A549 (cell line): ENCODE results near the gene TMEM38A. TPM values are rescaled to one million over a fixed set of nuclear protein-coding genes. Genes with fewer than 3 reads are reported as not detected.

Source experiments
- ATAC-seq, 2 experiments: fragments of 200-7000 bp in 1 of 2; fragments of >200 bp in 1 of 2; cut with Nextera tagmentation in 1 of 2; cut with Tn5 transposase in 1 of 2; 3 replicates each; pipeline versions ENCODE4 v1.8.0 to v1.9.1; 2018 to 2020; ENCODE audit warnings: mild to moderate bottlenecking in 1 of 2, moderate library complexity in 1 of 2
- CTCF ChIA-PET: fragments of 300-600 bp; sonication (Branson Sonifier 250); formaldehyde crosslinking; extraction: SDS; loops from one replicate; lab custom pipeline; 2021; ENCODE audit warnings: antibody characterized with exemption, inconsistent platforms; lab: Yijun Ruan, JAX
- POLR2A ChIA-PET: fragments of 350-600 bp; formaldehyde crosslinking; extraction: SDS; loops from one replicate; lab custom pipeline; 2021; ENCODE audit warnings: antibody characterized with exemption, inconsistent platforms; lab: Yijun Ruan, JAX
- DNase-seq, 2 experiments: peaks; one replicate each; pipeline versions ENCODE4 v3.0.0 to v3.0.0-alpha.2; 2011 to 2016; ENCODE audit warnings: low read depth in 1 of 2, low spot score in 1 of 2
- FAIRE-seq: peaks from 2 replicates; lab custom pipeline; 2011; peaks lifted over from hg19 to GRCh38; lab: Jason Lieb, UNC
- H3K27ac ChIP-seq, 2 experiments: fragments of >200 bp; sonication (Bioruptor Twin); formaldehyde crosslinking; 3 replicates each; pipeline ENCODE4 v1.5.1; 2016 to 2017
- H3K4me1 ChIP-seq: fragments of >200 bp; sonication (Bioruptor Twin); formaldehyde crosslinking; 3 replicates; pipeline ENCODE4 v1.6.1; 2016
- H3K4me2 ChIP-seq: fragments of >200 bp; sonication (Bioruptor Twin); formaldehyde crosslinking; 3 replicates; pipeline ENCODE4 v1.6.1; 2016
- H3K4me3 ChIP-seq: fragments of >200 bp; sonication (Bioruptor Twin); formaldehyde crosslinking; 3 replicates; pipeline ENCODE4 v1.5.1; 2016
- H3K9me3 ChIP-seq: fragments of >200 bp; sonication (Bioruptor Twin); formaldehyde crosslinking; 3 replicates; pipeline ENCODE4 v1.6.1; 2016
- BHLHE40 ChIP-seq: IDR thresholded peaks from 2 replicates; pipeline ENCODE4 v1.6.1; 2012; ENCODE audit warnings: low read depth, low read length, inconsistent platforms
- CBX2 ChIP-seq: fragments of 200-600 bp; sonication (generic); IDR thresholded peaks from 2 replicates; pipeline ENCODE4 v1.6.1; 2016; ENCODE audit warnings: low read depth, mild to moderate bottlenecking, borderline replicate concordance
- CBX8 ChIP-seq: fragments of 200-600 bp; sonication (generic); IDR thresholded peaks from 2 replicates; pipeline ENCODE4 v1.6.1; 2016
- CHD2 ChIP-seq: fragments of 150-350 bp; IDR thresholded peaks from 2 replicates; pipeline ENCODE4 v1.6.1; 2014; ENCODE audit warnings: low read length; ENCODE audit not compliant: partially characterized antibody
- EHF ChIP-seq: fragments of 250-450 bp; sonication (Bioruptor Pico); IDR thresholded peaks from 2 replicates; pipeline ENCODE4 v1.5.0; 2020; ENCODE audit warnings: mild to moderate bottlenecking
- FOXS1 ChIP-seq: fragments of 250-450 bp; sonication (Bioruptor Pico); IDR thresholded peaks from 2 replicates; pipeline ENCODE4 v1.5.0; 2020; ENCODE audit warnings: mild to moderate bottlenecking, moderate library complexity
- GATA3 ChIP-seq: IDR thresholded peaks from 2 replicates; pipeline ENCODE4 v1.6.1; 2012; ENCODE audit warnings: borderline replicate concordance
- HDAC2 ChIP-seq: fragments of 200-600 bp; sonication (generic); IDR thresholded peaks from 2 replicates; pipeline ENCODE4 v1.6.1; 2016
- HOXA7 ChIP-seq: fragments of 250-450 bp; sonication (Bioruptor Pico); IDR thresholded peaks from 2 replicates; pipeline ENCODE4 v1.5.0; 2020; ENCODE audit warnings: mild to moderate bottlenecking, moderate library complexity
- HOXB5 ChIP-seq: fragments of 250-450 bp; sonication (Bioruptor Pico); IDR thresholded peaks from 2 replicates; pipeline ENCODE4 v1.5.0; 2020; ENCODE audit warnings: mild to moderate bottlenecking, moderate library complexity
- JUNB ChIP-seq: fragments of >200 bp; sonication (Bioruptor Twin); formaldehyde crosslinking; IDR thresholded peaks from 2 replicates; pipeline ENCODE4 v1.6.1; 2016
- KDM1A ChIP-seq: fragments of 200-600 bp; sonication (generic); IDR thresholded peaks from 2 replicates; pipeline ENCODE4 v1.6.1; 2016; ENCODE audit warnings: low read depth, mild to moderate bottlenecking
- MAFK ChIP-seq: fragments of 450-650 bp; IDR thresholded peaks from 2 replicates; pipeline ENCODE4 v1.6.1; 2014; ENCODE audit not compliant: partially characterized antibody
- MAZ ChIP-seq: fragments of 150-350 bp; IDR thresholded peaks from 2 replicates; pipeline ENCODE4 v1.6.1; 2014; ENCODE audit warnings: antibody characterized with exemption, low read depth, low read length, borderline replicate concordance
- MYC ChIP-seq: IDR thresholded peaks from 2 replicates; pipeline ENCODE4 v1.6.1; 2012; ENCODE audit warnings: mild to moderate bottlenecking, inconsistent platforms, low read length, improper control_type of control experiment, borderline replicate concordance
- NPAS2 ChIP-seq: fragments of 250-450 bp; sonication (Bioruptor Pico); IDR thresholded peaks from 2 replicates; pipeline ENCODE4 v1.8.0; 2022; ENCODE audit warnings: mild to moderate bottlenecking, moderate library complexity, borderline replicate concordance
- NR3C1 ChIP-seq: fragments of >200 bp; sonication (Bioruptor Twin); formaldehyde crosslinking; IDR thresholded peaks from 3 replicates; pipeline ENCODE4 v1.6.1; 2017
- POLR2AphosphoS2 ChIP-seq: conservative IDR thresholded peaks from 2 replicates; pipeline ENCODE4 v1.6.1; 2012; ENCODE audit warnings: low read length, improper control_type of control experiment, inconsistent platforms
- RCOR1 ChIP-seq: fragments of 150-350 bp; IDR thresholded peaks from 2 replicates; pipeline ENCODE4 v1.6.1; 2014; ENCODE audit warnings: antibody characterized with exemption, low read length, low read depth
- RFX5 ChIP-seq: fragments of 450-650 bp; IDR thresholded peaks from 2 replicates; pipeline ENCODE4 v1.7.1; 2014; ENCODE audit warnings: antibody characterized with exemption, mild to moderate bottlenecking, moderate library complexity
- SREBF2 ChIP-seq: fragments of 450-650 bp; IDR thresholded peaks from 2 replicates; pipeline ENCODE4 v1.6.1; 2014; ENCODE audit warnings: mild to moderate bottlenecking, moderate library complexity
- TP53 ChIP-seq: fragments of 250-450 bp; sonication (Bioruptor Pico); IDR thresholded peaks from 2 replicates; pipeline ENCODE4 v1.5.0; 2021; ENCODE audit warnings: mild to moderate bottlenecking, moderate library complexity
- WGBS: methylation state at CpG from one replicate; pipeline ENCODE4 v1.1.6; 2017; ENCODE audit errors: missing lambda C conversion rate; 5-methylcytosine and 5-hydroxymethylcytosine counted together
- polyA plus RNA-seq, 4 experiments: library from polyadenylated mRNA; depleted of rRNA in 3 of 4; stranded (reverse); fragments of >200 nt; fragmentation: RNase III in 1 of 4; extraction: RNeasy Plus Mini Kit Qiagen cat#74134 plus additional on column Dnase treatment in 1 of 4; gene quantifications; 2 replicates in 3 of 4; 3 replicates in 1 of 4; pipeline ENCODE4 v1.2.3, GENCODE V29; 2011 to 2017
- TF ChIP-seq, protein P1 (sequence below): IDR thresholded peaks from 2 replicates; pipeline ENCODE4 v1.6.1; 2012; ENCODE audit warnings: low read depth, borderline replicate concordance
- TF ChIP-seq, protein P2 (sequence below): fragments of 450-650 bp; IDR thresholded peaks from 2 replicates; pipeline ENCODE4 v1.6.1; 2014; ENCODE audit warnings: antibody characterized with exemption
- TF ChIP-seq, protein P3 (sequence below): fragments of >200 bp; sonication (Bioruptor Twin); formaldehyde crosslinking; IDR thresholded peaks from 2 replicates; pipeline ENCODE4 v1.6.1; 2016
- TF ChIP-seq, protein P4 (sequence below): IDR thresholded peaks from 2 replicates; pipeline ENCODE4 v1.6.1; 2012
- TF ChIP-seq, protein P5 (sequence below): IDR thresholded peaks from 2 replicates; pipeline ENCODE4 v1.6.1; 2012

Gene TMEM38A
- polyA plus RNA-seq, 2 of the 4 experiments (the other 2 are of a cell fraction) = 1.2 to 1.5 TPM

DNA sequence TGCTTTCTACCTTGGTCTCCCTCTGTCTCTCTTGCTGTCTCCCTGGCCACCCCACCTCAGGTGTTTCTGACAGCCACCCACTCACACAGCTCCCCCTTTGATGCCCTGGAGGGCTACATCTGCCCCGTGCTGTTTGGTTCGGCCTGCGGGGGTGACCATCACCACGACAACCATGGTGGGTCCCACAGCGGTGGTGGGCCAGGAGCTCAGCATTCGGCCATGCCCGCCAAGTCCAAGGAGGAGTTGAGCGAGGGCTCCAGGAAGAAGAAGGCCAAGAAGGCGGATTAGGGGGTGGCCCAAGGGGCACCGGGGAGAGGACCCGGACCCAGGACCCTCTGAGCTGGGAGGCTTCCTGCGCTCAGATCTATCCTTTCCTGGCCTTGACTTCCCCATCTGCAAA is 27.1 kb downstream of the TMEM38A start:
- Histone ChIP-seq H3K4me2 (no peak overlapping the region), H3K4me3 (no peak overlapping the region)
- CTCF ChIA-PET = interaction anchor here (0.5 to 1.0 kb wide), 2 partner anchors 17 to 760 kb away, joined by 3 to 4 read pairs; no protein-coding TSS in a partner anchor
- DNase-seq (no peak), ATAC-seq (no peak)
- TF ChIP-seq, protein P1, sequence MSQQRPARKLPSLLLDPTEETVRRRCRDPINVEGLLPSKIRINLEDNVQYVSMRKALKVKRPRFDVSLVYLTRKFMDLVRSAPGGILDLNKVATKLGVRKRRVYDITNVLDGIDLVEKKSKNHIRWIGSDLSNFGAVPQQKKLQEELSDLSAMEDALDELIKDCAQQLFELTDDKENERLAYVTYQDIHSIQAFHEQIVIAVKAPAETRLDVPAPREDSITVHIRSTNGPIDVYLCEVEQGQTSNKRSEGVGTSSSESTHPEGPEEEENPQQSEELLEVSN = no peak
- TF ChIP-seq, all 56 proteins: peak for 0
- no peaks in the 10 kb centered on the region for H3K9me3 ChIP-seq
- POLR2A ChIA-PET = interaction anchor here (0.5 to 0.6 kb wide), 2 partner anchors 12 to 16 kb away, joined by 3 to 8 read pairs; no protein-coding TSS in a partner anchor
- no peak overlapping the region for H3K27ac ChIP-seq
- peaks cover 14% of the 10 kb centered on the region for H3K4me1 ChIP-seq
- FAIRE-seq = no peak
- 82% methylated on average over 3 of the region's 12 CpGs for WGBS

DNA sequence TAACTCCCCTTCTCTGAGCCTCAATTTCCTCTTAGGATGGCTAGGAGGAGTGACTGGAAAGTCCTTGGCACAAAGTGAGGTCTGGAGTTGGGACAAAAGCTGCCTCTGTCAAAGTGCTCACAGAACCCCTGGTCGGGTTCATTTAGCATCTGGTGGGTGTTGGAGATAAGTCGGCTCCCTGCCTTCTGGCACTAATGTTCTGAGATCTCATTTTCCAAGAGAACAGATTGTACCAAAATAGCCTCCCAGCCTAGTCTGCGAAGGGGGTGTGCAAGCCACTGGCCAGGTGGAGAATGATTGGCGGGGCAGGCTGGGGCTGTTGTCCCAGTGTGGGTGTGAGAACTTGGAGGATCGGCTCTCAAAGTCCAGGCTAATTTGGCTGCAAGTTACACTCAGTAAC is 38.0 kb downstream of the TMEM38A start:
- Histone ChIP-seq H3K4me1 (no peaks in the 10 kb centered on the region), H3K27ac (no peak overlapping the region), H3K9me3 (no peaks in the 10 kb centered on the region), H3K4me2 (no peak overlapping the region), H3K4me3 (no peak overlapping the region)
- no peak for ATAC-seq
- FAIRE-seq = no peak
- 10% methylated on average over 5 of the region's 5 CpGs for WGBS
- ChIA-PET CTCF (no interaction called here), POLR2A (interaction anchor here (0.5 kb wide), 1 partner anchor 15 kb away, joined by 3 read pairs; no protein-coding TSS in a partner anchor)
- TF ChIP-seq MAZ (no peak), HOXB5 (CRISPR knock-in tag) (no peak), HOXA7 (CRISPR knock-in tag) (no peak), MYC (no peak), TP53 (no peak), NR3C1 (no peak), POLR2AphosphoS2 (no peak), BHLHE40 (no peak), MAFK (no peak), GATA3 (no peak), FOXS1 (CRISPR knock-in tag) (no peak), CBX8 (no peak), CHD2 (no peak)
- TF ChIP-seq, protein P2, sequence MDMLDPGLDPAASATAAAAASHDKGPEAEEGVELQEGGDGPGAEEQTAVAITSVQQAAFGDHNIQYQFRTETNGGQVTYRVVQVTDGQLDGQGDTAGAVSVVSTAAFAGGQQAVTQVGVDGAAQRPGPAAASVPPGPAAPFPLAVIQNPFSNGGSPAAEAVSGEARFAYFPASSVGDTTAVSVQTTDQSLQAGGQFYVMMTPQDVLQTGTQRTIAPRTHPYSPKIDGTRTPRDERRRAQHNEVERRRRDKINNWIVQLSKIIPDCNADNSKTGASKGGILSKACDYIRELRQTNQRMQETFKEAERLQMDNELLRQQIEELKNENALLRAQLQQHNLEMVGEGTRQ = no peak
- TF ChIP-seq, protein P3, sequence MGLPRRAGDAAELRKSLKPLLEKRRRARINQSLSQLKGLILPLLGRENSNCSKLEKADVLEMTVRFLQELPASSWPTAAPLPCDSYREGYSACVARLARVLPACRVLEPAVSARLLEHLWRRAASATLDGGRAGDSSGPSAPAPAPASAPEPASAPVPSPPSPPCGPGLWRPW = no peak
- TF ChIP-seq, protein P4, sequence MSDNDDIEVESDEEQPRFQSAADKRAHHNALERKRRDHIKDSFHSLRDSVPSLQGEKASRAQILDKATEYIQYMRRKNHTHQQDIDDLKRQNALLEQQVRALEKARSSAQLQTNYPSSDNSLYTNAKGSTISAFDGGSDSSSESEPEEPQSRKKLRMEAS = no peak
- DNase-seq = no peak

DNA sequence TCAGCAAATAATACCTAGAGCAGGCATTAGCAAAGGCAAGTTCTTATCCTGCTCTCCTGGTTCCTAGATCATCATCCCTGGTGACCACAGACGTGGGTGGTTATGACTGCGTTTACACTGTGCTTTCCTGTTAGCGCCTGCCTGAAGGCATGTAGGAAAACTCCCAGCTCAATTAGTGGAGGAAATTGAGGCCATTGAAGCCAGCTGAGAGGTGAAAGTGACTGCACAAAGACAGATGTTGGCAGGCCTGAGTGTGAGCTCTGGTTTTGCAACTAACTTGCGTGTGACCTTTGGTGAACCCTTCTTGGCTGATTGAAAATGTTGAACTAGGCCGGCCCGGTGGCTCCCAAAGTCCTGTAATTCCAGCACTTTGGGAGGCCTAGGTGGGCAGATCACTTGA is 41.2 kb downstream of the TMEM38A start:
- FAIRE-seq (no peak), ATAC-seq (no peak), DNase-seq (no peak)
- ChIA-PET POLR2A (interaction anchor here (0.6 kb wide), 1 partner anchor 852 kb away, joined by 8 read pairs; no protein-coding TSS in a partner anchor), CTCF (no interaction called here)
- WGBS = 54% methylated on average over 6 of the region's 6 CpGs
- H3K4me2 ChIP-seq = no peak overlapping the region
- H3K4me1 ChIP-seq = no peaks in the 10 kb centered on the region
- H3K9me3 ChIP-seq = no peaks in the 10 kb centered on the region
- H3K4me3 ChIP-seq = no peak overlapping the region
- TF ChIP-seq POLR2AphosphoS2 (no peak), JUNB (no peak), NPAS2 (no peak), HDAC2 (no peak), SREBF2 (no peak), KDM1A (no peak), RFX5 (no peak), EHF (no peak), RCOR1 (no peak), CBX2 (no peak)
- TF ChIP-seq, protein P1 = no peak
- TF ChIP-seq, protein P5, sequence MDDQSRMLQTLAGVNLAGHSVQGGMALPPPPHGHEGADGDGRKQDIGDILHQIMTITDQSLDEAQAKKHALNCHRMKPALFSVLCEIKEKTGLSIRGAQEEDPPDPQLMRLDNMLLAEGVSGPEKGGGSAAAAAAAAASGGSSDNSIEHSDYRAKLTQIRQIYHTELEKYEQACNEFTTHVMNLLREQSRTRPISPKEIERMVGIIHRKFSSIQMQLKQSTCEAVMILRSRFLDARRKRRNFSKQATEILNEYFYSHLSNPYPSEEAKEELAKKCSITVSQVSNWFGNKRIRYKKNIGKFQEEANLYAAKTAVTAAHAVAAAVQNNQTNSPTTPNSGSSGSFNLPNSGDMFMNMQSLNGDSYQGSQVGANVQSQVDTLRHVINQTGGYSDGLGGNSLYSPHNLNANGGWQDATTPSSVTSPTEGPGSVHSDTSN = no peak
- no peak overlapping the region for H3K27ac ChIP-seq
